GM18868 (cell line): ENCODE results near the gene ANKLE2.
A peak's percentile ranks its signal among the peaks of the same experiment; 100 is the strongest.
"Not testable (repeated sequence)": the region's sequence is repeated elsewhere in the genome, so short reads cannot be mapped to it uniquely, and the experiment has no call there.

Source experiments
- ATAC-seq: cut with Tn5 transposase; IDR thresholded peaks from one replicate; pipeline ENCODE4 v1.9.1; 2021; ENCODE audit warnings: mild to moderate bottlenecking, moderate library complexity; ENCODE audit not compliant: unreplicated experiment

ANKLE2 gene

DNA sequence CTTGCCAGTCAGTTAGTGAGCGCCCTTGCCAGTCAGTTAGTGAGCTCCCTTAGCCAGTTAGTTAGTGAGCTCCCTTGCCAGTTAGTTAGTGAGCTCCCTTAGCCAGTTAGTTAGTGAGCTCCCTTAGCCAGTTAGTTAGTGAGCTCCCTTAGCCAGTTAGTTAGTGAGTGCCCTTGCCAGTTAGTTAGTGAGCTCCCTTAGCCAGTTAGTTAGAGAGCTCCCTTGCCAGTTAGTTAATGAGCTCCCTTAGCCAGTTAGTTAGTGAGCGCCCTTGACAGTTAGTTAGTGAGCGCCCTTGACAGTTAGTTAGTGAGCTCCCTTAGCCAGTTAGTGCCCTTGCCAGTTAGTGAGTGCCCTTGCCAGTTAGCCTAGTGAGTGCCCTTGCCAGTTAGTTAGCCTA, 66.7 kb downstream of the ANKLE2 start:
- not testable (repeated sequence) for ATAC-seq

- not testable (repeated sequence) for ATAC-seq
These were observed 69.6 kb downstream of the ANKLE2 start for GRCh38 chr12:132692030-132692429.

GRCh38 chr12:132690112-132690511, 71.5 kb downstream of the ANKLE2 start:
- no peak for ATAC-seq

DNA sequence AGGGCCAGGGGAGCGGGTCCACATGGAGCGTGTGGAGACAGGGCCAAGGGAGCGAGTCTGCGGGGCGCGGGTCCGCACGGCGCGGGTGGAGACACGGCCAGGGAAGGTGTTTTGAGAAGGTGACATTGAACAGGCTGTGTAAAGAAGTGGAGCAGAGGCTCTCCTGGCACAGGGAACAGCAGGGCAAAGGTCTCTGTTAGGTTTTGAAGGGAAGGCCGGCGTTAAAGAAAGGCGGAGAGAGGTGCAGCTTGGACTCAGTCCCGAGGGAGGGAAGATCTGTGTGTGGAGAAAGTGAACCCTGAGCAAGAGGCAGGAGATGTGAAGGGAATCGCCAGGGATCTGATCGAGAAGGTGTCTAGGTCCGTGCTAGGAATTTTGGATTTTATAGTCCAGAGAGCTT, 72.4 kb downstream of the ANKLE2 start:
- no peak for ATAC-seq

GRCh38 chr12:132687211-132688164, 74.1 kb downstream of the ANKLE2 start, which contains the start of the genes POLE and PXMP2:
POLE (minus strand) TSS chr12:132687342; CDS start chr12:132687315, 27 bp downstream.
PXMP2 (plus strand) TSS chr12:132687587; CDS start chr12:132687671, 84 bp downstream.
- peak; percentile 91 for ATAC-seq

DNA sequence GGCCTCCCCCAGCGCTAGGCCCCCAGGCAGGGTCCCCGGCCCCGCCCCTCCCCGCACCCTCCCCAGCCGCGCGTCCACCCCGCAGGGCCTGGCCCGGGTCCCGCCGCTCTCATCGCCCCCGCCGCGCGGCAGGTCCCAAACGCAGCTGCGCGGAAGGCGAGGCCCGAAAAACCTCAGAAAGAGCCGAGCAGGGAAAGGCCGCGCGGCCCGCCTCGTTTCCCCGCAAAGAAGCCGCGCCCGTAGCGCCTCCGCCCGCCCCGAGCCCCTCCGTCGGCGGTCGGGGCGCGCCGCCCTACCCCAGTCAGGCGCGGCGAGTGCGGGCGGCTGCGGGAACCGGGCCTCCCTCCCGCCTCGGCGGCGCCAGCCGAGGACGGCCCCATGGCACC, 74.8 kb downstream of the ANKLE2 start:
- peak; percentile 12 for ATAC-seq

GRCh38 chr12:132685400-132685799, 76.2 kb downstream of the ANKLE2 start:
- ATAC-seq = no peak

GRCh38 chr12:132677492-132677891, 84.1 kb downstream of the ANKLE2 start:
- ATAC-seq = no peak

DNA sequence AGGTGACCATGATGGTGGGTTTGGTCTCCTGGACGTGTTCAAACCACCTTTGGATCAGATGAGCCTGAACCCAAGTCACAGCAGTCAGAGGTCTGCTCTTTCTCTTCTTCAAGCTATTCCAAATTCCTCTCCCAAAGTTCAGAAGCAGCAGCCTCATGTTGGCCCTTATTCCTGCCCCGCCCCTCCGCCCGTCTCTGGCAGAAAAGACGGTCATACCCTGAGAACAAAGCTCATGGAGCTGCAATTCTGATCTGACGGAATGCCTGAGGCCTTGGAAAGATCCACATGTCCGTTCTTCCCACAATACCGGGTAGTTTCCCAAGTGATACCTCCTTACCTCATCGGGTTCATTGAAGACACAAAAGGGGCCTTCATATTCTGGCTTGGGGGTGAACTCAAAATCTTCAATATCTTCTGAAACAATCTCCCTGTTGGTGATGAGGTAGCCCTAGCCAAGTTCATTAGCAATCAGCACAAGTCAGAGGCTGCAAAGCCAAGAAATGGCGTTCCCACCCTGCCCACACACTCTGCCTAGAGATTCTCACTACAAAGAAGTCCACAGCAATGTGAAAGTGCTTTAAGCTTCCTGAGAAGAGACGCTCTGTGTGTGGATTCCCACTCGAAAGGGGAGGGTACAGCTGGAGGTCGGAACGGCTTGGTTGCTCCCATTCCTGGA, 85.7 kb downstream of the ANKLE2 start:
- ATAC-seq = no peak
